Left renal pelvis (tissue), 4 donors: ENCODE measurements around the gene ADGRD2. TPM values are rescaled to one million over a fixed set of nuclear protein-coding genes. Genes with fewer than 3 reads are reported as not detected.

Source experiments
- DNase-seq, 4 donors: peaks; one replicate each; pipeline ENCODE4 v3.0.0-alpha.2; 2013; ENCODE audit warnings: low read depth in 4 of 4, low spot score in 3 of 4
- polyA plus RNA-seq, 4 donors: library from polyadenylated mRNA; unstranded; fragments of 120-200 nt; gene quantifications; one replicate each; pipeline ENCODE4 v1.2.1, GENCODE V29; 2013; ENCODE audit not compliant: insufficient read length in 4 of 4

ADGRD2 gene
- polyA plus RNA-seq, 4 donors = 0.11 to 0.23 TPM; not detected in 2

DNA sequence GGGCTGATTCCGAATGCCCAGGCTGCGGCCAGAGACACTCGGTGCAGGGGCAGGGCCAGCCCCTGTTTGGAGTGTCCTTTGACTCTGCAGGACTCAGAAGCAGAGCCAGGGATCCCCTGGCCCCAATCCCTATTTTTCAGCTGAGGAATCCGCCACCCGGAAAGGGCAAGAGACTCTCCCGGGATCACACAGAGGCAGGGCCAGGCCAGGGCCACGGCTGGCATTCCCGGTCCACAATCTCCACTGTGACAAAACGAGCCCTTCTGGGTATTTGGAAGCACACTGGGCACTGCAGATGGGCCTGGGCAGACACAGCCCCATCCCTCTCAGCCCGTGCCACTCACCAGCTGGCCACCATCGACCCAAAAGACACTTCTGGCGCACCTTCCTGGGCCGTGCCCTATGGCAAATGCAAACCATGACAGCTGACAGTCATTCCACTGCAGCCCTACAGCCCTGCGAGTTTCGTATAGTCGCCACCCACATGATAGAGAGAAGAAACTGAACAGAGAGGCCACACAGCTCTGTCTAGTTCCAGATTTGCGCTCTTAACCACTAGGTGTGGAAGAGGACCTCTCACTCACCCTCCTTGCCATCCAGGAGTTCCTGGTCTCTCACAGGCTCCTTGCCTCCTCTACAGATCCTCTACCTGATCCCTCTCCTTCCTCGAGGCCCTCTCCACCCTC, 43.7 kb downstream of the ADGRD2 start:
- no peak for DNase-seq

DNA sequence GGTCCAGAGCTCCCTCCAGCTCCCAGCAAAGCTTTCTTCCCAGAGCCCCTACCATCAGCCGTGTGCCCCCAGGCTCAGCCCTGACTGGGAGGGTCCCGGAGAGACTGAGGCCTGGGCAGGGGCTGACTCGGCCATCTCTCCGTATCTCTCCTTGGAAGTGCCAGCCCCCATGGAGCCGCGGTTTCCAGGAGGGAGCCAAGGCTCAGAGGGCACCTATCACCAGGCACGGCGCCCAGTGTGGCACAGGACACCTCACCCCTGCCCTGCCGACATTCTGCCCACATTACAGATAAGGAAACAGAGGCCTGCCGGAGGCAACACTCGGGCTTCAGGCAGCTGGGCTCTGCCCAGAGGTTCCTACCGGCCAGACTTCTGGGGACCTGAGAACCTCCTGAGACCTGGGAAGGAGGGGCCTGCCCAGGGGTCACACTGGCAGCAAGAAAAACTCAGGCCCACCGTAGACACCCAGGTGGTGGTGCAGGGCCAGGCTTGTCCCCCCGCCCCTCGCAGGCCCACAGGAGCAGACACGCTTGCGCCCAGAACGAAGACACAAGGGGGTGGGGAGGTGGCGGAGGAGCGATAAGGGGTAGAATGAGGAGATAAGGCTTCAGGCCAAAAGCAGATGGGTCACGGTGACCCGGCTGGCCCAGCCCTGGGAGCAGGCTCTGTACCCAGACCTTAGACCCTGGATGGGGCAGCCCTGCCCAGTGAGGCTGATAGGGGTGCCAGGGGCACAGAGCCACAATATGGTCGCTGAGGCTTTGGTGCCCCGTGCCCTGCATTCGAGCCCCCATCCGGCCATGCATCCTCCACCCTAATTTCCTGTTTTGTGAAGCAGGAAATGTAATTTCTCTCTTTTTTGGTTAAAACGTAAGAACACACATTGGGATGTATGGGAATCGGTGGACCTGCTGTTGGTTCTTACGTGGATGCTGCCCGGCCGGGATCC, 45.1 kb downstream of the ADGRD2 start:
- no peak for DNase-seq

DNA sequence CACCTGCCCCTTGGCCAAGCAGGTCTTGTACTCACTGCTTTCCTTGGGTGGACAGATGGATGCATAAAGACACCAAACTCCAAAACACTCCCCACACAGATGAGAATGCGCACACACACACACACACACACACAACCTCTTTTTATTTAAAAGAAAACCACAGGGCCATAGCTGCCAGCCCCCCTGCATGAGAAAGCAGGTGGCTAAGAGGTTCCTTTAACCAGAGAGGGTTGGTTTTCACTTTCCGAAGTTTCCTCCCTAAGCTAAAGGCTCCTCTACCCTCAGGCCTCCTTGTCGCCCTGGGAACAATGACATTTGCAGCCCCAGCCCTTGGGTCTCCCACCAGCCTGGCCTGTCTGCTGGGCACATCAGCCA, 45.8 kb downstream of the ADGRD2 start:
- DNase-seq = peak in 1 of 4 donors; percentile 36

- peak in 3 of 4 donors; percentile 26 to 47 (median 33) for DNase-seq
Measured at GRCh38 chr9:124496463-124496862, 46.2 kb downstream of the ADGRD2 start.

- DNase-seq = no peak
Measured at GRCh38 chr9:124497441-124497840, 47.2 kb downstream of the ADGRD2 start.

DNA sequence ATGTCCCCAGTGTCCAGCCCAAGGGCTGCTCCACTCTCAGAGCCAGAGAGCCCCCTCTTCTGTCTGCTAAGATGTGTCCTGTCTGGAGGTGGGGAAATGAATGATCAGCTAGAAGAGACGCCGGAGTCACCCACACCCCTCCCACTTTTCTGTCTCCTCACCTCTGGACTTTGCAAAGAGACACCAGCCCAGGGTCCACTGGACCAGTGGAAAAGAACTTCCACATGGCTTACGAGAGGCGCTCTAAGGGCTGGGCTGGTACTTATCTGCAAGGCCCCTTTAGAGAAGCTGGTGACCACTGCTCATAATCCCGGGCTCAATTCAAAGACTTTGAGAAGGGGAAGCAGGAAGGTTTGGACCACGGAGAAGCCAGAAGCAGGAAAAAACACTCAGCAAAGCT, 47.8 kb downstream of the ADGRD2 start:
- DNase-seq = no peak

DNA sequence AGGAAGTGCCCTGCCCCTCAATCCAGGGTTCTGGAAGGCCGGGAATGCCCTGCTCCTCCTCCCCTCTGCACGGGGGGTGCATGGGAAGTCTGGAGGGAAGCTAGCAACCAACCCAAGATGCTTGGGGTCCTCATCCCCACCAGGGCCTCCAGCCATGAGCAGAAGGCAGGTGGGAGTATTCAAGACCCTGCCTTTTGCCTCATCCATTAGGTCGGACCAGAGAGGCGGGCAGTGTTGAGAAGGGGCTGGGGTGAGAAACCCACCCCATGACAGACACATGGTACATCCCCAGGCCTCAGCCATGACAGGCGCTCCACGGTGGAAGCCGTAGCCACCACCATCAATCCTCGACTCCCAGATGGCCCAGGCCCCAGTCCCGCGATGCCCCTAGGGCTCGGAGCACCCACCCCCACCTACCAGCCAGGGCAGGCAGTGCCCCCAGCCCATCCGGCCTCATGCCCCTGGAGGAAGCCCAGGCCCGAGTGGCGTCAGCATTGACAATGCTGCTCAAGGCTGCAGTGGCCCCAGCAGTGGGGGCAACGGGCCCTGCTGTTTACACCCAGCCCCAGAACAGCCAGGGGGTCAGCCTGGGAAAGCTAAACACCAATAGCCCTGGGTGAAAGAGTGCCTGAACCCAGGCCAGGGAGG, 48.4 kb downstream of the ADGRD2 start:
- DNase-seq = no peak

GRCh38 chr9:124499216-124499615, 49.0 kb downstream of the ADGRD2 start:
- DNase-seq = no peak

GRCh38 chr9:124500028-124500795, 50.0 kb downstream of the ADGRD2 start:
- DNase-seq = no peak

DNA sequence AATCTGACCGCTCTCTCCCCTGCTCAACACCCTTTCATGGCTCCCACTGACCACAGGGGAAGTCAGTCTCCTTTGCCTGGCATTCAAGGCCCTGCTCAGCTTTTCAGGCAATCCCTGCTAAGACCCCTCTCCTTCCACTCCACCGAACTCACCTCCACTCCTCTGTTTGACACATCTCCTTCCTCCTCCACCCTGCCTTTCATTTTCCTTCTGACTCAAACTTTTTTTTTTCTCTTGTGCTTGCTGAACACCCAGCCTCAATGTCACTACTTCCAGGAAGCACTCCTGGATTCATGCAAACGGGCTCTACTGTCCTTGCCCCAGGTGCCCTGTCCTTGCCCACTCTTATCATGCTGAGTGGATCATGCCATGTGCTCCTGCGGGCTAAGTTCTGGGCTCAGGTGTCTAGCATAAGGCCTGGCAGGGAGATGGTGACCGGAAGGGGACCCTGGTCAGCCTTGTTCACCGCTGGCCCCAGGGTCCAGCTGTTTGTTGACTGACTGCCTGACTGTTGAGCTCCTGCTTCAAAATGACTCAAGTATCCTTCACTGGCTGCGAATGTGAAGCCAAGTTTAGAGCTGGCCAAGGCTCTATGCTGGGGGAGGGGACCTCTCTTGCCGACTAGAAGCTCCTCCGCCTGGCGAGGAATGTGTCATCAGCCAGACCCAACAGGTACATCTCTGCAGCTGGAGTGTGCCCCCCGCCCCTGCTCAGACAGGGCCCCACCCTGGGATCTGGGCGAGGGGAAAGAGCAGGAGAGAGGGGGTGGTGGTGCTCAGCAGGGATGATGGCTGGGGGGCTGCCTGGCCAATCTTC, 50.8 kb downstream of the ADGRD2 start:
- no peak for DNase-seq

- no peak for DNase-seq
Measured at GRCh38 chr9:124501771-124502320, 51.6 kb downstream of the ADGRD2 start.

DNA sequence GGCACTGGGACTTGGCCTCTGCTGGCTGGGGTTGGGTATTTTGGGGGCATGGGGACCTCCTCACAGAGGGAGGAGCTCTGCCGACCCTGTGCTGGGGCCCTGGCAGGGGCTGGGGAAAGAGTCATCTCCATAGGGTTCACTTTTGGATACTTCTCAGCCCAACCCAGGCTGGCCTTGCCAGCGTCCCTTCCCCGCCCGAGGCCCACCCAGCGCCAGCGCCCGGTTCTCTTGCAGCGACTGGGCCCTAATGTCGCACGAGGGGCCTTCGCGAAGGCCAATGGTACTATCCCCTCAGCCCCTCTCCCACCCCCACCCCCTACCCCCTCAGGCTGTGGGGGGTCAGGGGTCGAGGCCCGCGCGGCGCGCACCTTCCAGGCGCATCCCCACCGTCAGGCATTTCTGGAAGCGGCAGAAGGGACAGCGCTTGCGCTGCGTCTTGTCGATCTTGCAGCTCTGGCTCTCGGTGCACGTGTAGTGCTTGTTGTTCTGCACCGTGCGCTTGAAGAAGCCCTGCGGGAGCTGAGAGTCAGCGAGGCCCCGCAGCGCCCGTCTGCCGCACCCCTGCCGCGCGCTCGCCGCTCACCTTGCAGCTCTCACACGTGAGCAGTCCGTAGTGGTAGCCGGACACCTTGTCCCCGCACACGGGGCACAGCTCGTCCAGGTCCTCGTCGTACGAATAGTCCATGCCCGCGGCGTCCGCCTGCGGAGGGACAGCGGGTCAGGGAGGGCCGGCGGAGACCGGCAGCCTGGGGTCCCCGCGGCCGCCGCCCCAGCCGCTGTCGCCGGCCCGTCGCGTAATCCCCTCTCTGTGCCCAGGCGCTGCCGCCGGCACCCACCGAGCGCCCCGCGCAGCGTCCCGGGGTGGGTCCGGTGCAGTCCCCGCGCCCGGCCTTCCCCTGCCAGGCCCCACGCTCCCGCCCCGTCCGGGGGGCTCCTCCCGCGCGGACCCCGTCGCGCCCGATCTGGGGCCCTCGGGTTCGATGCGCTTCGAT, 52.8 kb downstream of the ADGRD2 start:
- no peak for DNase-seq

GRCh38 chr9:124503713-124504529, 53.7 kb downstream of the ADGRD2 start:
- no peak for DNase-seq

GRCh38 chr9:124504530-124505005, 54.3 kb downstream of the ADGRD2 start:
- DNase-seq = no peak

DNA sequence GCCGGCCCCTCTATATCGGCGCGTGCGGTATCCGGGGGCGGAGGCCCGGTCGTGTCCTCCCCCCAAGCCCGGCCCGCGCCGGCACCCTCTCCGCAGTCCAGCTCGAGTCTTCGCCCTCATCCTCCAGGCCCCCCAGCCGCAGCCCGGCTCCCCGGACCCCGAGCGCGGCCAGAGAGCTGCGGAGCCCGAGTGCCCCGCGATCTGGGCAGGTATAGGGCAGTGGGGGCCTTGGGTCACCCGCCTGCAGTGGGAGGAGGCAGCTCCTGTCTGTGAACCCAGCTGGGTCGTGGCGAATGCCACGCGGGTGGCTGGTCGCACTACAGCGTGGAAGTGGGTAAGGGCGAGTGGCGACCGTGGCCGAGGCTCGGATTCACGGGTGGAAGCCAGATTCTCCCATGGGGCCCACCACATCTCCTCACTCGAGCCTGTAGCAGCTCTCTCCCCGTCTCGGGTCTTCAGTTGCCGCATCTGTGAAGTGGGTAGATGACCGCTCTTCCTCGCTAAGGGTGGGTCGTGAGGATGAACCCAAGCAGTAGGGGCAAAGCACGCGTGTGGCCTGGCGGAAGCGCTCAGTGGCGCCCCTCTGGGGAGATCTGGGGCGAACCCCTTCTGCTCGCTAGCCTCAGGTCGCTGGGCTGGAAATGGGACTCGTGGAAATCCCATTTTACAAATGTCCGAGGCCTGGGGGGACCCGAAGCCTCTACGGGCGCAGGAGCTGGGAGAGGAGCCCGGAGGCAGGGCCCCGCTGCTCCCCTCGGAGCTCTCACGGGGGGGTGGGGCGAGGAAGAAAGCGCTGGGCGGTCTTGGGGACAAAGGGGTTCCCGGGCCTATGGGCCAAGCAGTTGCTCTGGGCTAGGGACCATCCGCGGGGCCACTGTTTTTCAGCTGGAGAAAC, 55.0 kb downstream of the ADGRD2 start:
- no peak for DNase-seq

GRCh38 chr9:124505901-124506346, 55.7 kb downstream of the ADGRD2 start:
- no peak for DNase-seq
